ENCODE results near the gene KCND1. TPM values are rescaled to one million over a fixed set of nuclear protein-coding genes. Genes with fewer than 3 reads are reported as not detected.

KCND1 gene
- polyA plus RNA-seq, 1 donor (not counting 4 experiments of a cell fraction or from before 2014, with no cell fraction given): 0.20 TPM

- Histone ChIP-seq H3K9me1 (ENCODE audit: control insufficient read depth, extremely low read depth, insufficient read depth, low read length) (no peaks in the 10 kb centered on the region), H2AFZ (ENCODE audit: control insufficient read depth, low read length) (no peak overlapping the region), H3K4me3 (ENCODE audit: control insufficient read depth in 2 of 3, extremely low read depth in 1 of 3, insufficient read depth in 2 of 3, low read depth in 1 of 3, low read length in 3 of 3) (no peak overlapping the region), H3K27me3 (ENCODE audit: control insufficient read depth, extremely low read depth, insufficient read depth, low read length) (no peaks in the 10 kb centered on the region), H3K4me1 (ENCODE audit: control insufficient read depth, extremely low read depth, insufficient read depth, low read length) (peaks cover 5% of the 10 kb centered on the region), H3K79me2 (ENCODE audit: control insufficient read depth, insufficient read depth, low read length) (peaks cover 5% of the 10 kb centered on the region), H3K36me3 (ENCODE audit: control insufficient read depth in 2 of 2, extremely low read depth in 1 of 2, insufficient read depth in 2 of 2, low read length in 2 of 2) (no peaks in the 10 kb centered on the region), H3K27ac (ENCODE audit: control insufficient read depth, insufficient read depth, low read length) (no peak overlapping the region), H3K9me3 (ENCODE audit: control insufficient read depth, low read depth, low read length) (no peaks in the 10 kb centered on the region), H4K20me1 (ENCODE audit: control insufficient read depth, extremely low read depth, insufficient read depth, low read length) (no peaks in the 10 kb centered on the region), H3K4me2 (ENCODE audit: control insufficient read depth, extremely low read depth, insufficient read depth, low read depth, low read length) (no peak overlapping the region), H3K9ac (ENCODE audit: control insufficient read depth, extremely low read depth, insufficient read depth, low read length) (no peak overlapping the region)
- dilution Hi-C loops (cut with MboI; ENCODE audit: extremely low pct_ligation_motif_present, low sequenced_read_pairs): no loop called here
- TF ChIP-seq CTCF (optimal IDR thresholded peaks at IDR 0.05 in 1 of 3, IDR thresholded peaks at IDR 0.05 in 1 of 3, conservative IDR thresholded peaks at IDR 0.05 in 1 of 3; ENCODE audit: extremely low read depth in 1 of 3, insufficient read depth in 2 of 3, low read length in 3 of 3) (no peak), EZH2 (IDR thresholded peaks at IDR 0.05; ENCODE audit: low read length) (no peak)
- no peak for DNase-seq (ENCODE audit: low read depth, low spot score)
- no peak for FAIRE-seq
Measured at GRCh38 chrX:48961585-48962091, 10.0 kb downstream of the KCND1 start.

GRCh38 chrX:48960291-48960690 lies 11.4 kb downstream of the KCND1 start:
- TF ChIP-seq EZH2 (IDR thresholded peaks at IDR 0.05; ENCODE audit: low read length) (no peak), CTCF (optimal IDR thresholded peaks at IDR 0.05 in 1 of 3, IDR thresholded peaks at IDR 0.05 in 1 of 3, conservative IDR thresholded peaks at IDR 0.05 in 1 of 3; ENCODE audit: extremely low read depth in 1 of 3, insufficient read depth in 2 of 3, low read length in 3 of 3) (no peak)
- FAIRE-seq (no peak), DNase-seq (ENCODE audit: low read depth, low spot score) (no peak)
- dilution Hi-C loops (cut with MboI; ENCODE audit: extremely low pct_ligation_motif_present, low sequenced_read_pairs): no loop called here
- Histone ChIP-seq H3K9me1 (ENCODE audit: control insufficient read depth, extremely low read depth, insufficient read depth, low read length) (no peaks in the 10 kb centered on the region), H3K79me2 (ENCODE audit: control insufficient read depth, insufficient read depth, low read length) (peaks cover 19% of the 10 kb centered on the region), H4K20me1 (ENCODE audit: control insufficient read depth, extremely low read depth, insufficient read depth, low read length) (no peaks in the 10 kb centered on the region), H3K9ac (ENCODE audit: control insufficient read depth, extremely low read depth, insufficient read depth, low read length) (no peak overlapping the region), H3K27me3 (ENCODE audit: control insufficient read depth, extremely low read depth, insufficient read depth, low read length) (no peaks in the 10 kb centered on the region), H3K27ac (ENCODE audit: control insufficient read depth, insufficient read depth, low read length) (no peak overlapping the region), H3K9me3 (ENCODE audit: control insufficient read depth, low read depth, low read length) (no peaks in the 10 kb centered on the region), H3K36me3 (ENCODE audit: control insufficient read depth in 2 of 2, extremely low read depth in 1 of 2, insufficient read depth in 2 of 2, low read length in 2 of 2) (peaks cover 0 to 4% of the 10 kb centered on the region in 2 experiments), H3K4me3 (ENCODE audit: control insufficient read depth in 2 of 3, extremely low read depth in 1 of 3, insufficient read depth in 2 of 3, low read depth in 1 of 3, low read length in 3 of 3) (no peak overlapping the region), H3K4me2 (ENCODE audit: control insufficient read depth, extremely low read depth, insufficient read depth, low read depth, low read length) (no peak overlapping the region), H2AFZ (ENCODE audit: control insufficient read depth, low read length) (no peak overlapping the region), H3K4me1 (ENCODE audit: control insufficient read depth, extremely low read depth, insufficient read depth, low read length) (peaks cover 10% of the 10 kb centered on the region)

All from keratinocyte (primary cell).